Measurements from ENCODE around the gene PLCB3.

PLCB3 gene

GRCh38 chr11:64290352-64291261 lies 39.3 kb downstream of the PLCB3 start:
- no peak for DNase-seq

GRCh38 chr11:64291262-64291751 lies 40.0 kb downstream of the PLCB3 start, which contains the start of gene KCNK4:
Gene KCNK4, plus strand, starts transcription at chr11:64291302. Its CDS starts 1,717 bp downstream, at chr11:64293019.
- no peak for DNase-seq

- no peak for DNase-seq
These were observed 40.6 kb downstream of the PLCB3 start for GRCh38 chr11:64291752-64292459.

- no peak for DNase-seq
These were observed 41.3 kb downstream of the PLCB3 start for GRCh38 chr11:64292460-64293254.

GRCh38 chr11:64294774-64295173 lies 43.4 kb downstream of the PLCB3 start:
- DNase-seq = no peak

- no peak for DNase-seq
These were observed 44.4 kb downstream of the PLCB3 start for GRCh38 chr11:64295760-64296159.

- DNase-seq = no peak
These were observed 44.9 kb downstream of the PLCB3 start for GRCh38 chr11:64296236-64296635.

GRCh38 chr11:64296830-64297698 lies 45.7 kb downstream of the PLCB3 start:
- no peak for DNase-seq

- DNase-seq = no peak
These were observed 46.5 kb downstream of the PLCB3 start for GRCh38 chr11:64297699-64298358.

GRCh38 chr11:64298966-64299846 lies 47.9 kb downstream of the PLCB3 start:
- DNase-seq = peak; percentile 54

GRCh38 chr11:64299847-64300648 lies 48.7 kb downstream of the PLCB3 start, which contains the start of gene CATSPERZ:
Gene CATSPERZ, plus strand, starts transcription at chr11:64300358. Its CDS starts 53 bp downstream, at chr11:64300411.
- peak; percentile 49 for DNase-seq

- DNase-seq = no peak
These were observed 52.0 kb downstream of the PLCB3 start for GRCh38 chr11:64303109-64304031.

GRCh38 chr11:64304032-64304315 lies 52.6 kb downstream of the PLCB3 start:
- DNase-seq = no peak

- DNase-seq = peak; percentile 97
These were observed 53.2 kb downstream of the PLCB3 start for GRCh38 chr11:64304316-64305072.

GRCh38 chr11:64305075-64305690 lies 53.9 kb downstream of the PLCB3 start, which contains the start of gene ESRRA:
Gene ESRRA, plus strand, starts transcription at chr11:64305524. Its CDS starts 1,656 bp downstream, at chr11:64307180.
- peak; percentile 100 for DNase-seq

- peak; percentile 78 for DNase-seq
These were observed 54.6 kb downstream of the PLCB3 start for GRCh38 chr11:64305691-64306562.

Measured in DMS53 (cell line).